ENCODE results near the gene TNFRSF21.
"Not testable (repeated sequence)": the region's sequence is repeated elsewhere in the genome, so short reads cannot be mapped to it uniquely, and the experiment has no call there.

TNFRSF21 gene

DNA sequence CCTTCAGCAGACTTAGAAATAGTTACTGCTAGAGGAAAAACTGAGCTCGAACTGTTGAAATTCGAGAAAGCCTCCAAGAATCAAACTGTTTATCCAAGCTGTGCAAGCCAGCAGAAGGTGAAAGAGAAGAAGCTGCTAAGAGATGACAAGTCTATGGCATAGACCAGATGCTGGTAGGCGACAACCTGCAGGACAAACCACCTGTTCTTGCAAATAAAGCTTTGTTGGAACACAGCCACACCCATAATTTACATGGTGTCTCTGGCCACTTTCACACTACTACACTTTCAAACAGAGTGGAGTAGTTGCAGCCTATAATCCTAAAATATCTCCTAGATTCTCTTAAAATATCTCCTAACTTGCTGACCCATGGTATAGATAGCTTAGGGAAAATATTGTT lies 33.3 kb downstream of the TNFRSF21 start:
- no peak overlapping the region for H3K4me3 ChIP-seq (ENCODE audit: low read depth, low read length)
- TF ChIP-seq, protein P1, sequence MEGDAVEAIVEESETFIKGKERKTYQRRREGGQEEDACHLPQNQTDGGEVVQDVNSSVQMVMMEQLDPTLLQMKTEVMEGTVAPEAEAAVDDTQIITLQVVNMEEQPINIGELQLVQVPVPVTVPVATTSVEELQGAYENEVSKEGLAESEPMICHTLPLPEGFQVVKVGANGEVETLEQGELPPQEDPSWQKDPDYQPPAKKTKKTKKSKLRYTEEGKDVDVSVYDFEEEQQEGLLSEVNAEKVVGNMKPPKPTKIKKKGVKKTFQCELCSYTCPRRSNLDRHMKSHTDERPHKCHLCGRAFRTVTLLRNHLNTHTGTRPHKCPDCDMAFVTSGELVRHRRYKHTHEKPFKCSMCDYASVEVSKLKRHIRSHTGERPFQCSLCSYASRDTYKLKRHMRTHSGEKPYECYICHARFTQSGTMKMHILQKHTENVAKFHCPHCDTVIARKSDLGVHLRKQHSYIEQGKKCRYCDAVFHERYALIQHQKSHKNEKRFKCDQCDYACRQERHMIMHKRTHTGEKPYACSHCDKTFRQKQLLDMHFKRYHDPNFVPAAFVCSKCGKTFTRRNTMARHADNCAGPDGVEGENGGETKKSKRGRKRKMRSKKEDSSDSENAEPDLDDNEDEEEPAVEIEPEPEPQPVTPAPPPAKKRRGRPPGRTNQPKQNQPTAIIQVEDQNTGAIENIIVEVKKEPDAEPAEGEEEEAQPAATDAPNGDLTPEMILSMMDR (IDR thresholded peaks at IDR 0.05; ENCODE audit: borderline replicate concordance, insufficient read depth, low read depth, low read length) = no peak

DNA sequence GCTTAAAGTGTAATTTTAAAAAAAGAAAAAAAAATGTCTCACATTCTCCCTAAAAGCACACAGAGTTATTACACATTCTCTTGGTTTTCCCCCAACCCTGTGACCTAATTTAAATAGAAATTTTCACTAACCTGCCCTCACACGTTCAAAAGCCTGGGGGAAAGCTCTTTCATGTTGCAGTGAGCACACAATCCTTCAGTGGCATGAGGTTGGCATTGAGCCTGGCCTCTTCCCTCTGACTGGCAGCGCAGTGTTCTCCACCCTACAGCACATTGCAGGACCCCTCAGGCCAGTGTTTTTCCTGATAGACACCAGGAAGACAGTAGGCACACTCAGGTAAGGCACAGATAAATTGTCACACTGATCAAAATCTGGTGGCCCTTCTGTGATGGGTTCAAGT lies 34.1 kb downstream of the TNFRSF21 start:
- TF ChIP-seq, protein P1 (IDR thresholded peaks at IDR 0.05; ENCODE audit: borderline replicate concordance, insufficient read depth, low read depth, low read length) = no peak
- H3K4me3 ChIP-seq (ENCODE audit: low read depth, low read length) = no peak overlapping the region

- not testable (repeated sequence) for H3K4me3 ChIP-seq (ENCODE audit: low read depth, low read length)
Measured at GRCh38 chr6:47275132-47275531, 34.6 kb downstream of the TNFRSF21 start.

DNA sequence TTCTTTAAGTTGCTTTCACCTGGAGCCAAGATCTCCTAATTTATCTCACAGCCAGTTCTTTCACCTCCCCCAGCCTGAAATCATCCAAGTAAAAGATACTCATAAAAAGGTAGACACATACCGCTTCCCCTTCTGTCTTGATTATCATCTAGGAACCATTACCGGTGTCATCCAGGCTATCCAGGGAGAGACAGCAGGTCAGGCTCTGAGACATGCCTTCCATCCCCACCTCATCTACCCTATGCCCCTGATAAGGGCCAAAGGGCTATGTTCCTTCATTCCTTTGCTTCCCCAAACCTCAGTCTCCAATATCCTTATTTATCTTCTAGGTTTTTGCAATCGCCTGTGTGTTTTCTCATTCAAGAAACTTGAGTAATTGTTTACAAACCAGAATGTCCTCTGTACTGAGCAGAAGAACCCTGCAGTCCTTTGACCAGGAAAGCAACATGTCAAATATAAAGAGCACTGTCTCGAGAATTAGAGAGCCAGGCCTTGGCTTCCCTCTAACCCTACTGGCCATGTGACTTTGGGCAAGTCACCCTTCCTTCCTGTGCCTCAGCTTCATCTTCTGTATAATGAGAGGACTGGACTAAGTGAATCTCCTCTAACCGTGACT lies 41.0 kb downstream of the TNFRSF21 start:
- no peak overlapping the region for H3K4me3 ChIP-seq (ENCODE audit: low read depth, low read length)
- TF ChIP-seq, protein P1 (IDR thresholded peaks at IDR 0.05; ENCODE audit: borderline replicate concordance, insufficient read depth, low read depth, low read length) = no peak

GRCh38 chr6:47267301-47267700 lies 42.4 kb downstream of the TNFRSF21 start:
- TF ChIP-seq, protein P1 (IDR thresholded peaks at IDR 0.05; ENCODE audit: borderline replicate concordance, insufficient read depth, low read depth, low read length) = no peak
- no peak overlapping the region for H3K4me3 ChIP-seq (ENCODE audit: low read depth, low read length)

GRCh38 chr6:47265971-47266370 lies 43.7 kb downstream of the TNFRSF21 start:
- TF ChIP-seq, protein P1 (IDR thresholded peaks at IDR 0.05; ENCODE audit: borderline replicate concordance, insufficient read depth, low read depth, low read length) = no peak
- no peak overlapping the region for H3K4me3 ChIP-seq (ENCODE audit: low read depth, low read length)

GRCh38 chr6:47264775-47265184 lies 44.9 kb downstream of the TNFRSF21 start:
- no peak overlapping the region for H3K4me3 ChIP-seq (ENCODE audit: low read depth, low read length)
- TF ChIP-seq, protein P1 (IDR thresholded peaks at IDR 0.05; ENCODE audit: borderline replicate concordance, insufficient read depth, low read depth, low read length) = no peak

Measured in GM12875 (cell line).